MCF 10A (cell line): Measurements from ENCODE around the gene USP47. TPM values are rescaled to one million over a fixed set of nuclear protein-coding genes. Genes with fewer than 3 reads are reported as not detected.

Source experiments
- BruUV-seq: library from RNA; stranded (reverse); fragments of 400-500 nt; replicated peaks from 2 replicates; lab custom pipeline; 2021; lab: Mats Ljungman, UMichigan
- CTCF ChIA-PET: fragments of 300-600 bp; sonication (Branson Sonifier 250); formaldehyde crosslinking; extraction: SDS; loops from one replicate; lab custom pipeline; 2021; ENCODE audit warnings: antibody characterized with exemption, inconsistent platforms; lab: Yijun Ruan, JAX
- POLR2A ChIA-PET: fragments of 300-600, 350-650 bp; sonication (Branson Sonifier 250); formaldehyde crosslinking; extraction: SDS; loops from one replicate; lab custom pipeline; 2020; ENCODE audit warnings: antibody characterized with exemption, inconsistent platforms; lab: Yijun Ruan, JAX
- DNase-seq: peaks from one replicate; pipeline ENCODE4 v3.0.0-alpha.2; 2018; ENCODE audit not compliant: unreplicated experiment
- H3K27ac Mint-ChIP-seq: one replicate; pipeline ENCODE4 v1.8.0; 2022; ENCODE audit warnings: mild to moderate bottlenecking, low read depth, mixed read lengths; ENCODE audit not compliant: unreplicated experiment
- H3K27me3 Mint-ChIP-seq: one replicate; pipeline ENCODE4 v1.8.0; 2022; ENCODE audit warnings: mixed read lengths; ENCODE audit not compliant: insufficient read depth, unreplicated experiment
- H3K36me3 Mint-ChIP-seq: one replicate; pipeline ENCODE4 v1.8.0; 2022; ENCODE audit warnings: mild to moderate bottlenecking, moderate library complexity, mixed read lengths; ENCODE audit not compliant: insufficient read depth, unreplicated experiment
- H3K4me1 Mint-ChIP-seq: one replicate; pipeline ENCODE4 v1.8.0; 2022; ENCODE audit warnings: mixed read lengths; ENCODE audit not compliant: insufficient read depth, unreplicated experiment
- H3K4me3 Mint-ChIP-seq: one replicate; pipeline ENCODE4 v1.8.0; 2022; ENCODE audit warnings: mild to moderate bottlenecking, moderate library complexity, mixed read lengths; ENCODE audit not compliant: unreplicated experiment
- H3K9me3 Mint-ChIP-seq: one replicate; pipeline ENCODE4 v1.8.0; 2022; ENCODE audit warnings: mixed read lengths; ENCODE audit not compliant: unreplicated experiment
- intact Hi-C: fragments of 100-400 bp; cut with micrococcal nuclease; formaldehyde crosslinking; loops from 2 replicates; pipeline ENCODE4 v1.14.1; 2022
- total RNA-seq: library from RNA; stranded (reverse); gene quantifications from 2 replicates; pipeline ENCODE4 v1.2.3, GENCODE V29; 2022
- TF ChIP-seq, protein P1 (sequence below): fragments of 200-600 bp; IDR thresholded peaks from one replicate; pipeline ENCODE4 v1.8.0; 2022; ENCODE audit warnings: antibody characterized with exemption, mild to moderate bottlenecking; ENCODE audit not compliant: unreplicated experiment

USP47 gene
- total RNA-seq, 1 experiment from 2014 or later = 41.6 TPM

- H3K27ac Mint-ChIP-seq = no peak overlapping the region
- TF ChIP-seq, protein P1, sequence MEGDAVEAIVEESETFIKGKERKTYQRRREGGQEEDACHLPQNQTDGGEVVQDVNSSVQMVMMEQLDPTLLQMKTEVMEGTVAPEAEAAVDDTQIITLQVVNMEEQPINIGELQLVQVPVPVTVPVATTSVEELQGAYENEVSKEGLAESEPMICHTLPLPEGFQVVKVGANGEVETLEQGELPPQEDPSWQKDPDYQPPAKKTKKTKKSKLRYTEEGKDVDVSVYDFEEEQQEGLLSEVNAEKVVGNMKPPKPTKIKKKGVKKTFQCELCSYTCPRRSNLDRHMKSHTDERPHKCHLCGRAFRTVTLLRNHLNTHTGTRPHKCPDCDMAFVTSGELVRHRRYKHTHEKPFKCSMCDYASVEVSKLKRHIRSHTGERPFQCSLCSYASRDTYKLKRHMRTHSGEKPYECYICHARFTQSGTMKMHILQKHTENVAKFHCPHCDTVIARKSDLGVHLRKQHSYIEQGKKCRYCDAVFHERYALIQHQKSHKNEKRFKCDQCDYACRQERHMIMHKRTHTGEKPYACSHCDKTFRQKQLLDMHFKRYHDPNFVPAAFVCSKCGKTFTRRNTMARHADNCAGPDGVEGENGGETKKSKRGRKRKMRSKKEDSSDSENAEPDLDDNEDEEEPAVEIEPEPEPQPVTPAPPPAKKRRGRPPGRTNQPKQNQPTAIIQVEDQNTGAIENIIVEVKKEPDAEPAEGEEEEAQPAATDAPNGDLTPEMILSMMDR = no peak
- peaks cover 71% of the 10 kb centered on the region for H3K36me3 Mint-ChIP-seq
- CTCF ChIA-PET = no interaction called here
- POLR2A ChIA-PET = interaction anchor here (0.6 kb wide), 1 partner anchor 311 kb away, joined by 3 read pairs; no protein-coding TSS in a partner anchor
- no peaks in the 10 kb centered on the region for H3K4me1 Mint-ChIP-seq
- no TSS peak for BruUV-seq
- no peak overlapping the region for H3K4me3 Mint-ChIP-seq
- no peaks in the 10 kb centered on the region for H3K9me3 Mint-ChIP-seq
- intact Hi-C loops = no loop called here
- H3K27me3 Mint-ChIP-seq = no peaks in the 10 kb centered on the region
- no peak for DNase-seq
Observed at GRCh38 chr11:11935536-11935935, 93.8 kb downstream of the USP47 start.

- no peaks in the 10 kb centered on the region for H3K9me3 Mint-ChIP-seq
- DNase-seq = no peak
- no peaks in the 10 kb centered on the region for H3K4me1 Mint-ChIP-seq
- BruUV-seq = no TSS peak
- TF ChIP-seq, protein P1 = no peak
- H3K27ac Mint-ChIP-seq = peak overlapping the region; percentile 10
- intact Hi-C loops = no loop called here
- CTCF ChIA-PET = no interaction called here
- no peaks in the 10 kb centered on the region for H3K27me3 Mint-ChIP-seq
- no peak overlapping the region for H3K4me3 Mint-ChIP-seq
- POLR2A ChIA-PET = no interaction called here
- H3K36me3 Mint-ChIP-seq = peaks cover 82% of the 10 kb centered on the region
Observed at GRCh38 chr11:11937433-11937832, 95.7 kb downstream of the USP47 start.

DNA sequence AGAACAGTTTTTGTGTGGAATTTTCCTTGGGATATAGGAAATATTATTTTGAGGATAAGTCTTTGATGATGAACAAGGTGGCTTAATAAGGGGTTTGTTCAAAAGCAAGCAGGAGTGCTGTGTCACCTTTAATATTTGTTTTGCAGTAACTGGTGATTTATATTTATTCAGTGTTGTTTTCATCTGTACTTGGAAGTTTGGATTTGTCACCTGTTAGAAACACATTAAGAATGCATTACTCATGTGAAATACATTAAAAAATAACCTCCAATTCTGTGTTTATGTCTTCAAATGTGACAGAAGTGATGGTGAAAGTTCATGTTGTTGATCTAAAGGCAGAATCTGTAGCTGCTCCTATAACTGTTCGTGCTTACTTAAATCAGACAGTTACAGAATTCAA, 96.2 kb downstream of the USP47 start:
- H3K36me3 Mint-ChIP-seq = peaks cover 83% of the 10 kb centered on the region
- DNase-seq = no peak
- no peaks in the 10 kb centered on the region for H3K4me1 Mint-ChIP-seq
- H3K27ac Mint-ChIP-seq = peak overlapping the region; percentile 10
- intact Hi-C loops = no loop called here
- no TSS peak for BruUV-seq
- no peak overlapping the region for H3K4me3 Mint-ChIP-seq
- TF ChIP-seq, protein P1 = no peak
- ChIA-PET CTCF (interaction anchor here (0.8 to 1.3 kb wide), 2 partner anchors 107 to 350 kb away, joined by 3 to 6 read pairs; no protein-coding TSS in a partner anchor), POLR2A (interaction anchor here (0.8 kb wide), 1 partner anchor 9 kb away, joined by 3 read pairs; no protein-coding TSS in a partner anchor)
- H3K27me3 Mint-ChIP-seq = no peaks in the 10 kb centered on the region
- no peaks in the 10 kb centered on the region for H3K9me3 Mint-ChIP-seq

DNA sequence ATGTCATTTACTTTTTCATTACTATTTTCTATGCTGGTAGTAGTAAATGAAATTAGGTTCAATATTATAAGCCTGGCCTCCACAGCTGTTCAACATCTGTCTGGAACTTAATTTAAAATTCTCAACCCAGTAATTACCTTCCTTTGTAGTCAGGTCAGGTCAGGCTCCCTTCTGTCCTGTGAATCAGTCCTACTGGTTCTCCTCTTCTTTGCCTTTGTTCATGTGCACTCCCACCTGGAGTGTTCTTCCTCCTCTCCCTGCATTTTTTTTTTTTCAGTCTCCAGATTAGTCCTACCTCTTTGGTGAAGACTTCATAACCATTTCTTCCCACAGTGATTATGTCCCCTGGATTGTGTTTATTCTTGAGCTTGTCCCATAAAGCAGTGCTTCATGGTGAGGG, 98.8 kb downstream of the USP47 start:
- intact Hi-C loops = no loop called here
- H3K36me3 Mint-ChIP-seq = peaks cover 71% of the 10 kb centered on the region
- peak overlapping the region; percentile 84 for H3K27ac Mint-ChIP-seq
- no TSS peak for BruUV-seq
- ChIA-PET POLR2A (no interaction called here), CTCF (interaction anchor here (1.1 to 1.4 kb wide), 2 partner anchors 26 to 104 kb away, joined by 4 to 6 read pairs; no protein-coding TSS in a partner anchor)
- DNase-seq = no peak
- H3K4me3 Mint-ChIP-seq = no peak overlapping the region
- H3K9me3 Mint-ChIP-seq = no peaks in the 10 kb centered on the region
- TF ChIP-seq, protein P1 = no peak
- no peaks in the 10 kb centered on the region for H3K27me3 Mint-ChIP-seq
- no peaks in the 10 kb centered on the region for H3K4me1 Mint-ChIP-seq
